ENCODE data around the gene ARFGAP3.

ARFGAP3 gene

DNA sequence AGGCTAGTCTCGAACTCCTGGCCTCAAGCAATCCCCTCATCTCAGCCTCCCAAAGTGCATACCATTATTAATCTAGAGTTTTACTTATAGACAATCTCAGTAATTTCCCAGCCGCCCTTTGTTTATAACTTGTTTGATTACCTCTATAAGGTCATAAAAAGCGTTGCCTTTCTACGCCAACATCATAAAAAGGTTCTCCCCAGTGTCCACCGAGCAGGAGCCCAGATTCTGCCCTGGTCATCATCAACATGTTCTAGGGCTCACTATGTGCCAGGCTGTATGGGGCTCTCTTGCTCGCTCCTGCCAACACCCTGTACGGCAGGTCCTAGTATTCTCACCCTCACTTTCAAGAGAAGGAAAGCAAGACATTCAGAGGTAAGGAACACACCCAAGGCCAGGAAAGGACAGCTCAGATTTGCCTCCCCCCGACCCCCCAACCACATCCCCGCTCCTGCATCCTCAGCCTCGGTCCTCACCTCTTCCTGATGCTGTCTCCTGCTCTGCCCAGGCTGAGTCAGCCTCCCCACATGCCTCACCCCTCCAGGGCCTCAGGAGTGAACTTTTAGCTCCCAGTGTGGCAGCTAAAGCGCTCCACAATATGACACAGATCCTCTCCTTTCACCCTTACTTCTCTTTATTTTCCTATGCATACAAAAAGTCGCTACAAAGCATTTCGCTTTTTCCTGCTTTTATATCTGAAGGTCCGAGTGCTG, 14.3 kb downstream of the ARFGAP3 start:
- ChIA-PET CTCF (interaction anchor here (0.7 to 1.2 kb wide), 3 partner anchors 13 to 40 kb away, joined by 3 to 6 read pairs (median 4); no protein-coding TSS in a partner anchor), POLR2A (no interaction called here)
- H3K9me3 ChIP-seq (ENCODE audit: control insufficient read depth, insufficient read depth, low read depth, low read length), result no peaks in the 10 kb centered on the region
- H3K36me3 ChIP-seq (ENCODE audit: control insufficient read depth in 2 of 2, insufficient read depth in 1 of 2, low read length in 2 of 2), result peaks cover 39 to 54% of the 10 kb centered on the region in 2 experiments
- no peak overlapping the region for H3K27ac ChIP-seq (ENCODE audit: extremely low read depth, low read depth, low read length)
- no peak overlapping the region for H3K4me3 ChIP-seq (ENCODE audit: low read depth, low read length)
- TF ChIP-seq ZNF48 (tag by site-specific recombination; IDR thresholded peaks at IDR 0.05), result no peak
- TF ChIP-seq, protein P1, sequence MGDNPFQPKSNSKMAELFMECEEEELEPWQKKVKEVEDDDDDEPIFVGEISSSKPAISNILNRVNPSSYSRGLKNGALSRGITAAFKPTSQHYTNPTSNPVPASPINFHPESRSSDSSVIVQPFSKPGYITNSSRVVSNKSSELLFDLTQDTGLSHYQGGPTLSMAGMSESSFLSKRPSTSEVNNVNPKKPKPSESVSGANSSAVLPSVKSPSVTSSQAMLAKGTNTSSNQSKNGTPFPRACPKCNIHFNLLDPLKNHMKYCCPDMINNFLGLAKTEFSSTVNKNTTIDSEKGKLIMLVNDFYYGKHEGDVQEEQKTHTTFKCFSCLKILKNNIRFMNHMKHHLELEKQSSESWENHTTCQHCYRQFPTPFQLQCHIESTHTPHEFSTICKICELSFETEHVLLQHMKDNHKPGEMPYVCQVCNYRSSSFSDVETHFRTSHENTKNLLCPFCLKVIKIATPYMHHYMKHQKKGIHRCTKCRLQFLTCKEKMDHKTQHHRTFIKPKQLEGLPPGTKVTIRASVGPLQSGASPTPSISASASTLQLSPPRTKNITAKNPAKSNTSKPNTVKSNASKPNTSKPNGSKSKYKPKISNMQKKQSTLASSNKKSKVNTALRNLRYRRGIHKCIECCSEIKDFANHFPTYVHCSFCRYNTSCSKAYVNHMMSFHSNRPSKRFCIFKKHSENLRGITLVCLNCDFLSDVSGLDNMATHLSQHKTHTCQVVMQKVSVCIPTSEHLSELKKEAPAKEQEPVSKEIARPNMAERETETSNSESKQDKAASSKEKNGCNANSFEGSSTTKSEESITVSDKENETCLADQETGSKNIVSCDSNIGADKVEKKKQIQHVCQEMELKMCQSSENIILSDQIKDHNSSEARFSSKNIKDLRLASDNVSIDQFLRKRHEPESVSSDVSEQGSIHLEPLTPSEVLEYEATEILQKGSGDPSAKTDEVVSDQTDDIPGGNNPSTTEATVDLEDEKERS (tag by site-specific recombination; IDR thresholded peaks at IDR 0.05), result no peak
- H3K4me1 ChIP-seq (ENCODE audit: control insufficient read depth, insufficient read depth, low read length), result no peaks in the 10 kb centered on the region

DNA sequence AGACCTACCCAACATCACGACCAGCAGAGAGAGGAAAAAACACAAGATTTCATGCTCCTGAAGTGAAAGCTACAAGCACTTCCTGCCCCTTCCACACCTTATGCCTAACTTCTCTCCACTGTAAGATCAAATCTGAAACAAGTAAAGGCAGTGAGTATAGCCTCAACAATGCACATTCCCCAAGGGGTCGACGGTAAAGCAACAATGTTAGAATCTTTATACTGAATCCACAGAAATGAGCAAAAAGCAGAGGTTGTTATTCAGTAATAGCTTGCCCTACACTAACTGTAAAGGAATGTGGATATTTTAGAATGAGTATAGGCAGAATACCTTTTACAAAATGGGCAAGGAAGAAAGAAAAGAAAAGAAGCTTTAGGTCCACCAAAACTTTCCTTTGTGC, 15.6 kb downstream of the ARFGAP3 start:
- no peak for TF ChIP-seq ZNF623 (tag by site-specific recombination; IDR thresholded peaks at IDR 0.05)
- no peak for TF ChIP-seq ZNF112 (tag by site-specific recombination; IDR thresholded peaks at IDR 0.05)
- no peak for TF ChIP-seq KLF10 (tag by site-specific recombination; IDR thresholded peaks at IDR 0.05)
- TF ChIP-seq ZNF175 (tag by site-specific recombination; IDR thresholded peaks at IDR 0.05), result no peak
- no peak for TF ChIP-seq BCL11B (tag by site-specific recombination; IDR thresholded peaks at IDR 0.05; ENCODE audit: low read depth)
- TF ChIP-seq ZIC2 (tag by site-specific recombination; IDR thresholded peaks at IDR 0.05), result no peak
- no peak for TF ChIP-seq ZNF830 (tag by site-specific recombination; IDR thresholded peaks at IDR 0.05; ENCODE audit: low read depth)
- no peak for TF ChIP-seq ZNF184 (tag by site-specific recombination; IDR thresholded peaks at IDR 0.05)
- TF ChIP-seq ZBTB1 (tag by site-specific recombination; IDR thresholded peaks at IDR 0.05), result no peak
- no peaks in the 10 kb centered on the region for H3K4me1 ChIP-seq (ENCODE audit: control insufficient read depth, insufficient read depth, low read length)
- peaks cover 41 to 53% of the 10 kb centered on the region in 2 experiments for H3K36me3 ChIP-seq (ENCODE audit: control insufficient read depth in 2 of 2, insufficient read depth in 1 of 2, low read length in 2 of 2)
- CTCF ChIA-PET, result interaction anchor here (0.5 to 0.6 kb wide), 3 partner anchors 64 to 232 kb away, joined by 3 read pairs; no protein-coding TSS in a partner anchor
- no peaks in the 10 kb centered on the region for H3K9me3 ChIP-seq (ENCODE audit: control insufficient read depth, insufficient read depth, low read depth, low read length)
- POLR2A ChIA-PET, result interaction anchor here (0.6 kb wide), 1 partner anchor 244 kb away, joined by 3 read pairs; no protein-coding TSS in a partner anchor
- H3K27ac ChIP-seq (ENCODE audit: extremely low read depth, low read depth, low read length), result no peak overlapping the region
- no peak overlapping the region for H3K4me3 ChIP-seq (ENCODE audit: low read depth, low read length)

DNA sequence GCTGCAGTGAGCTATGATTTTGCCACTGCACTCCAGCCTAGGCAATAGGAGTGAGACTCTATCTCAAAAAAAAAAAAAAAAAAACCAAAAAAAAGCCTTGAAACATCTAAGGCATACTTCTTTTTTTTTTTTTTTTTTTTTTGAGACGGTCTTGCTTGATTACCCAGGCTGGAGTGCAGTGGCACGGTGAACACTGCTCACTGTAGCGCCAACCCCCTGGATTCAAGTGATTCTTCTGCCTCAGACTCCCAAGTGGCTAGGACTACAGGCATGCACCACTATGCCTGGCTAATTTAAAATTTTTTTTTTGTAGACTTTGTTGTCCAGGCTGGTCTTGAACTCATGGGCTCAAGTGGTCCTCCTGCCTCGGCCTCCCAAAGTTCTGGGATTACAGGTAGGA, 19.5 kb downstream of the ARFGAP3 start:
- H3K36me3 ChIP-seq (ENCODE audit: control insufficient read depth in 2 of 2, insufficient read depth in 1 of 2, low read length in 2 of 2), result peaks cover 34 to 73% of the 10 kb centered on the region in 2 experiments; a peak in 2 of 3 replicates
- ChIA-PET CTCF (no interaction called here), POLR2A (no interaction called here)
- TF ChIP-seq KLF10 (tag by site-specific recombination; IDR thresholded peaks at IDR 0.05), result no peak
- TF ChIP-seq, protein P2, sequence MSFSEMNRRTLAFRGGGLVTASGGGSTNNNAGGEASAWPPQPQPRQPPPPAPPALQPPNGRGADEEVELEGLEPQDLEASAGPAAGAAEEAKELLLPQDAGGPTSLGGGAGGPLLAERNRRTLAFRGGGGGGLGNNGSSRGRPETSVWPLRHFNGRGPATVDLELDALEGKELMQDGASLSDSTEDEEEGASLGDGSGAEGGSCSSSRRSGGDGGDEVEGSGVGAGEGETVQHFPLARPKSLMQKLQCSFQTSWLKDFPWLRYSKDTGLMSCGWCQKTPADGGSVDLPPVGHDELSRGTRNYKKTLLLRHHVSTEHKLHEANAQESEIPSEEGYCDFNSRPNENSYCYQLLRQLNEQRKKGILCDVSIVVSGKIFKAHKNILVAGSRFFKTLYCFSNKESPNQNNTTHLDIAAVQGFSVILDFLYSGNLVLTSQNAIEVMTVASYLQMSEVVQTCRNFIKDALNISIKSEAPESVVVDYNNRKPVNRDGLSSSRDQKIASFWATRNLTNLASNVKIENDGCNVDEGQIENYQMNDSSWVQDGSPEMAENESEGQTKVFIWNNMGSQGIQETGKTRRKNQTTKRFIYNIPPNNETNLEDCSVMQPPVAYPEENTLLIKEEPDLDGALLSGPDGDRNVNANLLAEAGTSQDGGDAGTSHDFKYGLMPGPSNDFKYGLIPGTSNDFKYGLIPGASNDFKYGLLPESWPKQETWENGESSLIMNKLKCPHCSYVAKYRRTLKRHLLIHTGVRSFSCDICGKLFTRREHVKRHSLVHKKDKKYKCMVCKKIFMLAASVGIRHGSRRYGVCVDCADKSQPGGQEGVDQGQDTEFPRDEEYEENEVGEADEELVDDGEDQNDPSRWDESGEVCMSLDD (tag by site-specific recombination; IDR thresholded peaks at IDR 0.05), result no peak
- TF ChIP-seq, protein P3, sequence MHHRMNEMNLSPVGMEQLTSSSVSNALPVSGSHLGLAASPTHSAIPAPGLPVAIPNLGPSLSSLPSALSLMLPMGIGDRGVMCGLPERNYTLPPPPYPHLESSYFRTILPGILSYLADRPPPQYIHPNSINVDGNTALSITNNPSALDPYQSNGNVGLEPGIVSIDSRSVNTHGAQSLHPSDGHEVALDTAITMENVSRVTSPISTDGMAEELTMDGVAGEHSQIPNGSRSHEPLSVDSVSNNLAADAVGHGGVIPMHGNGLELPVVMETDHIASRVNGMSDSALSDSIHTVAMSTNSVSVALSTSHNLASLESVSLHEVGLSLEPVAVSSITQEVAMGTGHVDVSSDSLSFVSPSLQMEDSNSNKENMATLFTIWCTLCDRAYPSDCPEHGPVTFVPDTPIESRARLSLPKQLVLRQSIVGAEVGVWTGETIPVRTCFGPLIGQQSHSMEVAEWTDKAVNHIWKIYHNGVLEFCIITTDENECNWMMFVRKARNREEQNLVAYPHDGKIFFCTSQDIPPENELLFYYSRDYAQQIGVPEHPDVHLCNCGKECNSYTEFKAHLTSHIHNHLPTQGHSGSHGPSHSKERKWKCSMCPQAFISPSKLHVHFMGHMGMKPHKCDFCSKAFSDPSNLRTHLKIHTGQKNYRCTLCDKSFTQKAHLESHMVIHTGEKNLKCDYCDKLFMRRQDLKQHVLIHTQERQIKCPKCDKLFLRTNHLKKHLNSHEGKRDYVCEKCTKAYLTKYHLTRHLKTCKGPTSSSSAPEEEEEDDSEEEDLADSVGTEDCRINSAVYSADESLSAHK (tag by site-specific recombination; IDR thresholded peaks at IDR 0.05), result no peak
- no peak for TF ChIP-seq ZBTB8A (tag by site-specific recombination; IDR thresholded peaks at IDR 0.05)
- TF ChIP-seq HOXC10 (CRISPR knock-in tag; IDR thresholded peaks at IDR 0.05), result no peak
- TF ChIP-seq ZNF624 (tag by site-specific recombination; IDR thresholded peaks at IDR 0.05), result no peak
- TF ChIP-seq, protein P4, sequence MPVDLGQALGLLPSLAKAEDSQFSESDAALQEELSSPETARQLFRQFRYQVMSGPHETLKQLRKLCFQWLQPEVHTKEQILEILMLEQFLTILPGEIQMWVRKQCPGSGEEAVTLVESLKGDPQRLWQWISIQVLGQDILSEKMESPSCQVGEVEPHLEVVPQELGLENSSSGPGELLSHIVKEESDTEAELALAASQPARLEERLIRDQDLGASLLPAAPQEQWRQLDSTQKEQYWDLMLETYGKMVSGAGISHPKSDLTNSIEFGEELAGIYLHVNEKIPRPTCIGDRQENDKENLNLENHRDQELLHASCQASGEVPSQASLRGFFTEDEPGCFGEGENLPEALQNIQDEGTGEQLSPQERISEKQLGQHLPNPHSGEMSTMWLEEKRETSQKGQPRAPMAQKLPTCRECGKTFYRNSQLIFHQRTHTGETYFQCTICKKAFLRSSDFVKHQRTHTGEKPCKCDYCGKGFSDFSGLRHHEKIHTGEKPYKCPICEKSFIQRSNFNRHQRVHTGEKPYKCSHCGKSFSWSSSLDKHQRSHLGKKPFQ (tag by site-specific recombination; IDR thresholded peaks at IDR 0.05), result no peak
- TF ChIP-seq, protein P5, sequence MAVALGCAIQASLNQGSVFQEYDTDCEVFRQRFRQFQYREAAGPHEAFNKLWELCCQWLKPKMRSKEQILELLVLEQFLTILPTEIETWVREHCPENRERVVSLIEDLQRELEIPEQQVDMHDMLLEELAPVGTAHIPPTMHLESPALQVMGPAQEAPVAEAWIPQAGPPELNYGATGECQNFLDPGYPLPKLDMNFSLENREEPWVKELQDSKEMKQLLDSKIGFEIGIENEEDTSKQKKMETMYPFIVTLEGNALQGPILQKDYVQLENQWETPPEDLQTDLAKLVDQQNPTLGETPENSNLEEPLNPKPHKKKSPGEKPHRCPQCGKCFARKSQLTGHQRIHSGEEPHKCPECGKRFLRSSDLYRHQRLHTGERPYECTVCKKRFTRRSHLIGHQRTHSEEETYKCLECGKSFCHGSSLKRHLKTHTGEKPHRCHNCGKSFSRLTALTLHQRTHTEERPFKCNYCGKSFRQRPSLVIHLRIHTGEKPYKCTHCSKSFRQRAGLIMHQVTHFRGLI (tag by site-specific recombination; IDR thresholded peaks at IDR 0.05), result no peak
- no peak for TF ChIP-seq SCRT2 (tag by site-specific recombination; IDR thresholded peaks at IDR 0.05)
- TF ChIP-seq ZNF76 (tag by site-specific recombination; IDR thresholded peaks at IDR 0.05; ENCODE audit: borderline replicate concordance, low read depth), result no peak

More for the DNA sequence above, 19.5 kb downstream of the ARFGAP3 start:
- Histone ChIP-seq H3K9me3 (ENCODE audit: control insufficient read depth, insufficient read depth, low read depth, low read length) (no peaks in the 10 kb centered on the region), H3K4me3 (ENCODE audit: low read depth, low read length) (no peak overlapping the region), H3K27ac (ENCODE audit: extremely low read depth, low read depth, low read length) (no peak overlapping the region), H3K4me1 (ENCODE audit: control insufficient read depth, insufficient read depth, low read length) (no peaks in the 10 kb centered on the region)
